Embryonic facial prominence (tissue), 1 donor: ENCODE data around the gene PEPD.
A peak's percentile ranks its signal among the peaks of the same experiment; 100 is the strongest.

Experiments
- DNase-seq: peaks from one replicate; pipeline ENCODE4 v3.0.0-alpha.2; 2016; ENCODE audit errors: extremely low spot score

Gene PEPD

GRCh38 chr19:33407716-33408115 lies 113.9 kb downstream of the PEPD start:
- DNase-seq = no peak

GRCh38 chr19:33407140-33407551 lies 114.4 kb downstream of the PEPD start:
- no peak for DNase-seq

- DNase-seq = no peak
Observed at GRCh38 chr19:33406521-33407139, 115.0 kb downstream of the PEPD start.

GRCh38 chr19:33405553-33406461 lies 115.8 kb downstream of the PEPD start:
- no peak for DNase-seq

GRCh38 chr19:33405254-33405552 lies 116.4 kb downstream of the PEPD start:
- DNase-seq = no peak

- peak; percentile 14 for DNase-seq
Observed at GRCh38 chr19:33404506-33405253, 116.9 kb downstream of the PEPD start.

- DNase-seq = no peak
Observed at GRCh38 chr19:33403973-33404304, 117.7 kb downstream of the PEPD start.

GRCh38 chr19:33403221-33403972 lies 118.2 kb downstream of the PEPD start:
- DNase-seq = no peak

GRCh38 chr19:33402421-33403220 lies 119.0 kb downstream of the PEPD start:
- DNase-seq = no peak

GRCh38 chr19:33401683-33402420 lies 119.7 kb downstream of the PEPD start:
- no peak for DNase-seq

- no peak for DNase-seq
Observed at GRCh38 chr19:33400856-33401682, 120.5 kb downstream of the PEPD start.

- no peak for DNase-seq
Observed at GRCh38 chr19:33399745-33400681, 121.6 kb downstream of the PEPD start.

GRCh38 chr19:33399081-33399744 lies 122.4 kb downstream of the PEPD start:
- DNase-seq = no peak

- no peak for DNase-seq
Observed at GRCh38 chr19:33398361-33399060, 123.1 kb downstream of the PEPD start.

- DNase-seq = no peak
Observed at GRCh38 chr19:33397536-33398360, 123.8 kb downstream of the PEPD start.
